Ascending aorta (tissue), 2 donors: Measurements from ENCODE around the gene FER1L5. TPM values are rescaled to one million over a fixed set of nuclear protein-coding genes. Genes with fewer than 3 reads are reported as not detected.

ENCODE experiments used
- DNase-seq, 2 donors: peaks; one replicate each; pipeline ENCODE4 v3.0.0-alpha.2; 2019; ENCODE audit warnings: low spot score in 2 of 2
- H3K27ac ChIP-seq, 2 donors: fragments of 200-600 bp; sonication (generic); one replicate each; pipeline ENCODE4 v1.5.1; 2016 to 2017; ENCODE audit warnings: mild to moderate bottlenecking in 1 of 2
- H3K27me3 ChIP-seq: fragments of 200-600 bp; sonication (generic); one replicate; pipeline ENCODE4 v1.5.1; 2017
- H3K36me3 ChIP-seq, 2 donors: fragments of 200-600 bp; sonication (generic); one replicate each; pipeline ENCODE4 v1.5.1; 2016
- H3K4me1 ChIP-seq, 2 donors: fragments of 200-600 bp; sonication (generic); one replicate each; pipeline ENCODE4 v1.5.1; 2016 to 2017; ENCODE audit warnings: mild to moderate bottlenecking in 1 of 2
- H3K4me3 ChIP-seq, 2 donors: fragments of 200-600 bp; sonication (generic); one replicate each; pipeline ENCODE4 v1.5.1; 2016 to 2017; ENCODE audit warnings: mild to moderate bottlenecking in 1 of 2
- H3K9me3 ChIP-seq, 2 donors: fragments of 200-600 bp; sonication (generic); one replicate each; pipeline ENCODE4 v1.5.1; 2016
- CTCF ChIP-seq, 3 experiments: fragments of 200-600 bp in 2 of 3; fragments of 450-650 bp in 1 of 3; sonication (generic) in 2 of 3; IDR thresholded peaks; one replicate each; pipeline ENCODE4 v1.5.1; 2016 to 2019; ENCODE audit warnings: antibody characterized with exemption in 3 of 3, mild to moderate bottlenecking in 1 of 3, moderate library complexity in 1 of 3
- intact Hi-C: fragments of 100-400 bp; cut with DNase I; formaldehyde crosslinking; loops from one replicate; pipeline ENCODE4 v1.15.1; 2023
- total RNA-seq: library from RNA; depleted of rRNA; stranded (reverse); fragments of >200 nt; gene quantifications from one replicate; pipeline ENCODE4 v1.1.0, GENCODE V29; 2016

Gene FER1L5
- total RNA-seq, 1 donor from 2014 or later = not detected

GRCh38 chr2:96747061-96747617 lies 104.6 kb downstream of the FER1L5 start:
- TF ChIP-seq CTCF (IDR thresholded peaks at IDR 0.05) = no peak
- H3K27me3 ChIP-seq = no peaks in the 10 kb centered on the region
- no peak overlapping the region for H3K4me3 ChIP-seq
- intact Hi-C loops = no loop called here
- no peaks in the 10 kb centered on the region for H3K9me3 ChIP-seq
- no peak for DNase-seq
- no peaks in the 10 kb centered on the region for H3K36me3 ChIP-seq
- H3K27ac ChIP-seq = no peak overlapping the region
- H3K4me1 ChIP-seq = no peaks in the 10 kb centered on the region

GRCh38 chr2:96751800-96752199 lies 109.2 kb downstream of the FER1L5 start:
- intact Hi-C loops = no loop called here
- Histone ChIP-seq H3K36me3 (no peaks in the 10 kb centered on the region), H3K27me3 (no peaks in the 10 kb centered on the region), H3K4me3 (no peak overlapping the region), H3K9me3 (no peaks in the 10 kb centered on the region), H3K4me1 (no peaks in the 10 kb centered on the region), H3K27ac (no peak overlapping the region)
- no peak for DNase-seq
- no peak for TF ChIP-seq CTCF (IDR thresholded peaks at IDR 0.05)

GRCh38 chr2:96753661-96754282 lies 111.2 kb downstream of the FER1L5 start:
- intact Hi-C loops = no loop called here

GRCh38 chr2:96754317-96754716 lies 111.8 kb downstream of the FER1L5 start:
- H3K36me3 ChIP-seq = no peaks in the 10 kb centered on the region
- no peak overlapping the region for H3K4me3 ChIP-seq
- no peaks in the 10 kb centered on the region for H3K9me3 ChIP-seq
- no peak overlapping the region for H3K27ac ChIP-seq
- no peaks in the 10 kb centered on the region for H3K4me1 ChIP-seq
- intact Hi-C loops = no loop called here
- DNase-seq = no peak
- TF ChIP-seq CTCF (IDR thresholded peaks at IDR 0.05) = no peak
- H3K27me3 ChIP-seq = no peaks in the 10 kb centered on the region

More at GRCh38 chr2:96753661-96754282, 111.2 kb downstream of the FER1L5 start:
- no peak for TF ChIP-seq CTCF (IDR thresholded peaks at IDR 0.05)
- H3K36me3 ChIP-seq = no peaks in the 10 kb centered on the region
- H3K4me1 ChIP-seq = no peaks in the 10 kb centered on the region
- DNase-seq = no peak
- no peak overlapping the region for H3K4me3 ChIP-seq
- H3K27me3 ChIP-seq = no peaks in the 10 kb centered on the region
- H3K27ac ChIP-seq = no peak overlapping the region
- H3K9me3 ChIP-seq = no peaks in the 10 kb centered on the region

Other genes with a start within 250 kb of the FER1L5 start
- gene NEURL3, start 137.4 kb upstream of the FER1L5 start, total RNA-seq = not detected
- gene ARID5A, start 106.0 kb upstream of the FER1L5 start, total RNA-seq = 267 TPM
- gene KANSL3, start 4.5 kb upstream of the FER1L5 start, total RNA-seq = 56.1 TPM
- 9.5 TPM for gene LMAN2L, start 97.3 kb downstream of the FER1L5 start, total RNA-seq
- 2.7 TPM for gene CNNM4, start 118.1 kb downstream of the FER1L5 start, total RNA-seq
- 24.5 TPM for gene CNNM3, start 173.5 kb downstream of the FER1L5 start, total RNA-seq
- gene ANKRD23, start 201.3 kb downstream of the FER1L5 start, total RNA-seq = 4.0 TPM
- 2.3 TPM for gene ANKRD39, start 215.3 kb downstream of the FER1L5 start, total RNA-seq
- gene SEMA4C, start 227.3 kb downstream of the FER1L5 start, total RNA-seq = 56.9 TPM